Endothelial cell of umbilical vein (primary cell): ENCODE measurements around the gene OSBPL5. TPM values are rescaled to one million over a fixed set of nuclear protein-coding genes. Genes with fewer than 3 reads are reported as not detected.

Experiments used
- BruUV-seq: library from RNA; stranded (reverse); fragments of 400-500 nt; replicated peaks from 2 replicates; lab custom pipeline; 2021; lab: Mats Ljungman, UMichigan
- CTCF ChIA-PET: fragments of 300-600, 350-600 bp; sonication (Branson Sonifier 250); formaldehyde crosslinking; loops from one replicate; lab custom pipeline; 2021; ENCODE audit warnings: antibody characterized with exemption, inconsistent platforms; lab: Charles Lee
- POLR2A ChIA-PET: fragments of 300-600, 350-600 bp; sonication (Branson Sonifier 250); formaldehyde crosslinking; loops from one replicate; lab custom pipeline; 2021; ENCODE audit warnings: antibody characterized with exemption, inconsistent platforms; lab: Charles Lee
- DNase-seq: peaks from one replicate; pipeline ENCODE4 v3.0.0-alpha.2; 2011; ENCODE audit warnings: low read depth, low spot score
- FAIRE-seq: peaks from 2 replicates; lab custom pipeline; 2011; peaks lifted over from hg19 to GRCh38; lab: Jason Lieb, UNC
- H2AFZ ChIP-seq: 2 replicates; pipeline ENCODE4 v1.6.0; 2012; ENCODE audit warnings: low read depth, low read length, control low read depth, inconsistent platforms
- H3K27ac ChIP-seq: 2 replicates; pipeline ENCODE4 v1.5.1; 2011; ENCODE audit warnings: low read depth, mild to moderate bottlenecking, control low read depth, low read length, moderate library complexity; ENCODE audit not compliant: insufficient read depth
- H3K27me3 ChIP-seq, 2 experiments: 2 replicates each; pipeline versions ENCODE4 v1.6.0 to v1.6.1; 2011; ENCODE audit warnings: low read length in 2 of 2, mixed read lengths in 1 of 2; ENCODE audit not compliant: control insufficient read depth in 2 of 2, insufficient read depth in 2 of 2
- H3K36me3 ChIP-seq, 2 experiments: 2 replicates in 1 of 2; 3 replicates in 1 of 2; pipeline ENCODE4 v1.5.1; 2011; ENCODE audit warnings: low read length in 2 of 2, mild to moderate bottlenecking in 1 of 2, moderate library complexity in 1 of 2; ENCODE audit not compliant: control insufficient read depth in 2 of 2, insufficient read depth in 2 of 2; ENCODE audit errors: extremely low read depth in 1 of 2
- H3K4me1 ChIP-seq: 3 replicates; pipeline ENCODE4 v1.5.1; 2011; ENCODE audit warnings: mild to moderate bottlenecking, low read length; ENCODE audit not compliant: control insufficient read depth, insufficient read depth; ENCODE audit errors: extremely low read depth
- H3K4me2 ChIP-seq: 2 replicates; pipeline ENCODE4 v1.6.1; 2011; ENCODE audit warnings: low read length, control low read depth, mixed read lengths; ENCODE audit not compliant: insufficient read depth
- H3K4me3 ChIP-seq, 3 experiments: fragments of 200-600 bp in 1 of 3; sonication (generic), shearing (Covaris generic) in 1 of 3; replicated peaks in 1 of 3; 2 replicates each; pipeline ENCODE4 v1.5.1; 2011 to 2016; ENCODE audit warnings: control low read depth in 3 of 3, low read length in 3 of 3, mild to moderate bottlenecking in 2 of 3, inconsistent platforms in 1 of 3, low read depth in 1 of 3, moderate library complexity in 1 of 3; ENCODE audit not compliant: insufficient read depth in 1 of 3
- H3K79me2 ChIP-seq: 2 replicates; pipeline ENCODE4 v1.6.0; 2012; ENCODE audit warnings: low read length, inconsistent platforms; ENCODE audit not compliant: control insufficient read depth, insufficient read depth
- H3K9ac ChIP-seq: replicated peaks from 2 replicates; pipeline ENCODE3; 2011; ENCODE audit warnings: low read length, control low read depth; ENCODE audit not compliant: insufficient read depth; ENCODE audit errors: extremely low read depth
- H3K9me1 ChIP-seq: replicated peaks from 3 replicates; pipeline ENCODE4 v1.6.0; 2011; ENCODE audit warnings: mild to moderate bottlenecking, low read length; ENCODE audit not compliant: control insufficient read depth, insufficient read depth; ENCODE audit errors: extremely low read depth
- H3K9me3 ChIP-seq: replicated peaks from 2 replicates; pipeline ENCODE4 v1.5.1; 2012; ENCODE audit warnings: low read length, inconsistent platforms; ENCODE audit not compliant: control insufficient read depth, insufficient read depth
- H4K20me1 ChIP-seq: replicated peaks from 2 replicates; pipeline ENCODE3; 2011; ENCODE audit warnings: mild to moderate bottlenecking, low read length; ENCODE audit not compliant: control insufficient read depth, insufficient read depth; ENCODE audit errors: extremely low read depth
- EZH2 ChIP-seq: IDR thresholded peaks from 2 replicates; pipeline ENCODE4 v1.6.1; 2012; ENCODE audit warnings: borderline replicate concordance, low read depth, mild to moderate bottlenecking, moderate library complexity, low read length, inconsistent platforms; ENCODE audit not compliant: severe bottlenecking
- FOS ChIP-seq: IDR thresholded peaks from 2 replicates; pipeline ENCODE4 v1.6.1; 2011; ENCODE audit warnings: mild to moderate bottlenecking, low read length, moderate library complexity, borderline replicate concordance; ENCODE audit not compliant: insufficient read depth
- GATA2 ChIP-seq: IDR thresholded peaks from 2 replicates; pipeline ENCODE4 v1.7.0; 2011; ENCODE audit warnings: low read depth, mild to moderate bottlenecking, moderate library complexity, mixed read lengths, low read length; ENCODE audit not compliant: insufficient read length, insufficient read depth
- JUN ChIP-seq: IDR thresholded peaks from 2 replicates; pipeline ENCODE4 v1.6.1; 2011; ENCODE audit warnings: borderline replicate concordance, low read depth; ENCODE audit not compliant: insufficient read length, insufficient read depth
- MYC ChIP-seq: IDR thresholded peaks from one replicate; pipeline ENCODE4 v1.6.1; 2011; ENCODE audit warnings: mild to moderate bottlenecking, low read depth, low read length
- POLR2A ChIP-seq: IDR thresholded peaks from 2 replicates; pipeline ENCODE4 v1.6.1; 2012; ENCODE audit warnings: low read depth, mild to moderate bottlenecking, control low read depth, low read length
- POLR2AphosphoS5 ChIP-seq: IDR thresholded peaks from 2 replicates; pipeline ENCODE4 v1.6.1; 2012; ENCODE audit warnings: low read depth, mild to moderate bottlenecking, control low read depth, low read length, moderate library complexity; ENCODE audit not compliant: insufficient read depth
- dilution Hi-C: fragments of 300-500 bp; cut with MboI; formaldehyde crosslinking; loops from one replicate; pipeline ENCODE4 v1.15.0; 2019; ENCODE audit warnings: low sequenced_read_pairs; ENCODE audit not compliant: extremely low pct_ligation_motif_present
- intact Hi-C: fragments of 100-400 bp; cut with micrococcal nuclease; formaldehyde crosslinking; loops from one replicate; pipeline ENCODE4 v1.10.0; 2022
- polyA plus RNA-seq, 4 experiments: library from polyadenylated mRNA; depleted of rRNA in 3 of 4; stranded (reverse) in 3 of 4; unstranded in 1 of 4; fragments of >200 nt; gene quantifications; 2 replicates each; pipeline versions ENCODE4 v1.2.1 to v1.2.3, GENCODE V29; 2011 to 2012; ENCODE audit warnings: missing spikeins in 1 of 4
- total RNA-seq: library from RNA; stranded (reverse); gene quantifications from 2 replicates; pipeline ENCODE4 v1.2.3, GENCODE V29; 2021
- TF ChIP-seq, protein P1 (sequence below), 2 donors: IDR thresholded peaks; 1 replicate in 1 of 2; 2 replicates in 1 of 2; pipeline ENCODE4 v1.5.1; 2011; ENCODE audit warnings: low read length in 2 of 2, mild to moderate bottlenecking in 2 of 2, moderate library complexity in 2 of 2, control low read depth in 1 of 2, inconsistent platforms in 1 of 2, low read depth in 1 of 2; ENCODE audit not compliant: insufficient read depth in 1 of 2; ENCODE audit errors: extremely low read depth in 1 of 2
- TF ChIP-seq, protein P2 (sequence below): IDR thresholded peaks from 2 replicates; pipeline ENCODE4 v1.6.1; 2011; ENCODE audit not compliant: insufficient read depth, insufficient read length

The OSBPL5 gene
- total and polyA plus RNA-seq, 2 donors (not counting 3 experiments of a cell fraction or from before 2014, with no cell fraction given): 8.7 to 37.7 TPM

DNA sequence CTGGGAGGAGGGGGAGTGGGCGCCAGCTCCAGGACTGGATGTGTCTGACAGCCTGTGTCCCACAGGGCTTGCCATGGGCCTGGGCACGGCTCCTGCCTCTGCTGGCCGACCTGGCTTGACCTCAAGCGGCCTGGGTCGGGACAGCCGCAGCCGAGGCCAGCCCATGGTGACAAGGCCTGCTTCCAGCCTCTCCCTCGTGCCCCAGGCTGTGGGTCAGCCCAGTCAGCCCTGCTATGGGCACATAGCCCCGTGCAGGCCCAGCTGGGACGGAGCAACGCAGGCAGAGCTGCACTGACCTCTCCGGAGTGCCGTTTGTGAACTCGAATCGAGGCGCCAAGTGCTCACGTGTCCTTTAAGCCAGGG lies 17.9 kb downstream of the OSBPL5 start:
- H3K9ac ChIP-seq: no peak overlapping the region
- POLR2A ChIA-PET: no interaction called here
- no peak for FAIRE-seq
- H3K4me3 ChIP-seq: no peak overlapping the region
- H4K20me1 ChIP-seq: no peaks in the 10 kb centered on the region
- no peaks in the 10 kb centered on the region for H3K9me1 ChIP-seq
- CTCF ChIA-PET: no interaction called here
- dilution Hi-C loops (no loop called here), intact Hi-C loops (no loop called here)
- H3K9me3 ChIP-seq: no peaks in the 10 kb centered on the region
- TF ChIP-seq EZH2 (no peak), JUN (no peak), POLR2A (no peak), MYC (no peak), FOS (no peak), POLR2AphosphoS5 (no peak), GATA2 (no peak)
- TF ChIP-seq, protein P1, sequence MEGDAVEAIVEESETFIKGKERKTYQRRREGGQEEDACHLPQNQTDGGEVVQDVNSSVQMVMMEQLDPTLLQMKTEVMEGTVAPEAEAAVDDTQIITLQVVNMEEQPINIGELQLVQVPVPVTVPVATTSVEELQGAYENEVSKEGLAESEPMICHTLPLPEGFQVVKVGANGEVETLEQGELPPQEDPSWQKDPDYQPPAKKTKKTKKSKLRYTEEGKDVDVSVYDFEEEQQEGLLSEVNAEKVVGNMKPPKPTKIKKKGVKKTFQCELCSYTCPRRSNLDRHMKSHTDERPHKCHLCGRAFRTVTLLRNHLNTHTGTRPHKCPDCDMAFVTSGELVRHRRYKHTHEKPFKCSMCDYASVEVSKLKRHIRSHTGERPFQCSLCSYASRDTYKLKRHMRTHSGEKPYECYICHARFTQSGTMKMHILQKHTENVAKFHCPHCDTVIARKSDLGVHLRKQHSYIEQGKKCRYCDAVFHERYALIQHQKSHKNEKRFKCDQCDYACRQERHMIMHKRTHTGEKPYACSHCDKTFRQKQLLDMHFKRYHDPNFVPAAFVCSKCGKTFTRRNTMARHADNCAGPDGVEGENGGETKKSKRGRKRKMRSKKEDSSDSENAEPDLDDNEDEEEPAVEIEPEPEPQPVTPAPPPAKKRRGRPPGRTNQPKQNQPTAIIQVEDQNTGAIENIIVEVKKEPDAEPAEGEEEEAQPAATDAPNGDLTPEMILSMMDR (IDR thresholded peaks at IDR 0.05; ENCODE audit: extremely low read depth in 1 of 2, insufficient read depth in 1 of 2, low read depth in 1 of 2, low read length in 2 of 2): no peak
- TF ChIP-seq, protein P2, sequence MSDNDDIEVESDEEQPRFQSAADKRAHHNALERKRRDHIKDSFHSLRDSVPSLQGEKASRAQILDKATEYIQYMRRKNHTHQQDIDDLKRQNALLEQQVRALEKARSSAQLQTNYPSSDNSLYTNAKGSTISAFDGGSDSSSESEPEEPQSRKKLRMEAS: no peak
- no peak overlapping the region for H3K27ac ChIP-seq
- no peak for DNase-seq
- no peaks in the 10 kb centered on the region for H3K27me3 ChIP-seq
- no peak overlapping the region for H2AFZ ChIP-seq
- BruUV-seq: no TSS peak
- H3K36me3 ChIP-seq: no peaks in the 10 kb centered on the region
- H3K4me1 ChIP-seq: no peaks in the 10 kb centered on the region
- H3K79me2 ChIP-seq: peaks cover 2% of the 10 kb centered on the region
- no peak overlapping the region for H3K4me2 ChIP-seq
